HCT116 (cell line): ENCODE measurements around the gene FOXD3. TPM values are rescaled to one million over a fixed set of nuclear protein-coding genes. Genes with fewer than 3 reads are reported as not detected.

ENCODE experiments used
- ATAC-seq: fragments of 200-7000 bp; cut with Tn5 transposase; 2 replicates; pipeline ENCODE4 v1.9.1; 2020; ENCODE audit warnings: mild to moderate bottlenecking, moderate library complexity
- BruUV-seq: library from RNA; stranded (reverse); fragments of 400-500 nt; replicated peaks from 2 replicates; lab custom pipeline; 2021; lab: Mats Ljungman, UMichigan
- CTCF ChIA-PET: fragments of 300-600 bp; sonication (Branson Sonifier 250); formaldehyde crosslinking; loops from one replicate; lab custom pipeline; 2021; ENCODE audit warnings: antibody characterized with exemption; lab: Charles Lee
- POLR2A ChIA-PET: fragments of 300-600, 350-600 bp; sonication (Branson Sonifier 250); formaldehyde crosslinking; loops from one replicate; lab custom pipeline; 2021; ENCODE audit warnings: antibody characterized with exemption; lab: Charles Lee
- RAD21 ChIA-PET, 2 experiments: fragments of 300-600 bp; sonication (Branson Sonifier 250); formaldehyde crosslinking; loops; one replicate each; lab custom pipeline; 2023; ENCODE audit warnings: low total read pairs in 2 of 2; ENCODE audit not compliant: uncharacterized antibody in 2 of 2, unreplicated experiment in 2 of 2, low non-redundant PET in 1 of 2; lab: Charles Lee
- DNase-seq: peaks from one replicate; pipeline ENCODE4 v3.0.0-alpha.2; 2010; ENCODE audit warnings: low read depth, low spot score
- H2AFZ ChIP-seq: fragments of 200-600 bp; shearing (Covaris generic), sonication (generic); 2 replicates; pipeline ENCODE4 v1.6.1; 2017; ENCODE audit warnings: low read depth, mixed run types, mixed read lengths, antibody characterized with exemption, low read length; ENCODE audit not compliant: poor library complexity, severe bottlenecking
- H3K27ac ChIP-seq: 2 replicates; pipeline ENCODE4 v1.5.1; 2012; ENCODE audit warnings: low read depth, low read length
- H3K27me3 ChIP-seq: fragments of 200-600 bp; sonication (generic); 2 replicates; pipeline ENCODE4 v1.6.1; 2016; ENCODE audit warnings: mixed run types, low read length, mixed read lengths; ENCODE audit not compliant: insufficient read depth
- H3K36me3 ChIP-seq, 2 experiments: fragments of 200-500 bp in 1 of 2; fragments of 200-600 bp in 1 of 2; sonication (Bioruptor generic) in 1 of 2; sonication (generic) in 1 of 2; 2 replicates each; pipeline versions ENCODE4 v1.5.1 to v1.6.1; 2014 to 2016; ENCODE audit warnings: low read length in 2 of 2, inconsistent platforms in 1 of 2, mixed read lengths in 1 of 2, mixed run types in 1 of 2; ENCODE audit not compliant: insufficient read depth in 2 of 2, control insufficient read depth in 1 of 2
- H3K4me1 ChIP-seq, 2 experiments: fragments of 200-600 bp in 1 of 2; sonication (generic) in 1 of 2; 2 replicates each; pipeline versions ENCODE4 v1.5.1 to v1.6.1; 2012 to 2017; ENCODE audit warnings: low read length in 2 of 2, inconsistent platforms in 1 of 2, mild to moderate bottlenecking in 1 of 2, mixed read lengths in 1 of 2, mixed run types in 1 of 2, moderate library complexity in 1 of 2; ENCODE audit not compliant: insufficient read depth in 2 of 2, control insufficient read depth in 1 of 2
- H3K4me2 ChIP-seq: fragments of 200-600 bp; sonication (generic); 2 replicates; pipeline ENCODE4 v1.6.1; 2017; ENCODE audit warnings: mixed run types, low read length, mixed read lengths
- H3K4me3 ChIP-seq, 2 experiments: fragments of 200-600 bp in 1 of 2; sonication (generic) in 1 of 2; replicated peaks in 1 of 2; 2 replicates each; pipeline ENCODE4 v1.5.1; 2011 to 2016; ENCODE audit warnings: low read length in 2 of 2, control low read depth in 1 of 2, low read depth in 1 of 2, mild to moderate bottlenecking in 1 of 2, mixed read lengths in 1 of 2, mixed run types in 1 of 2
- H3K79me2 ChIP-seq: fragments of 200-600 bp; sonication (generic); 2 replicates; pipeline ENCODE4 v1.6.1; 2017; ENCODE audit warnings: mild to moderate bottlenecking, mixed run types, low read length, moderate library complexity, mixed read lengths; ENCODE audit not compliant: insufficient read depth
- H3K9ac ChIP-seq: fragments of 200-600 bp; sonication (generic); 2 replicates; pipeline ENCODE4 v1.6.1; 2016; ENCODE audit warnings: low read length, mixed read lengths
- H3K9me2 ChIP-seq: fragments of 200-600 bp; sonication (generic), shearing (Covaris generic); 2 replicates; pipeline ENCODE4 v1.6.1; 2017; ENCODE audit warnings: mixed run types, mild to moderate bottlenecking, moderate library complexity; ENCODE audit not compliant: insufficient read depth
- H3K9me3 ChIP-seq, 2 experiments: fragments of 200-500 bp in 1 of 2; fragments of 200-600 bp in 1 of 2; sonication (Bioruptor generic) in 1 of 2; sonication (generic) in 1 of 2; 2 replicates each; pipeline ENCODE4 v1.6.1; 2014 to 2017; ENCODE audit warnings: low read length in 2 of 2, mixed read lengths in 2 of 2, inconsistent platforms in 1 of 2, low read depth in 1 of 2, mild to moderate bottlenecking in 1 of 2, mixed run types in 1 of 2, moderate library complexity in 1 of 2; ENCODE audit not compliant: control insufficient read depth in 1 of 2, insufficient read depth in 1 of 2
- H4K20me1 ChIP-seq: fragments of 200-600 bp; sonication (generic), shearing (Covaris generic); 2 replicates; pipeline ENCODE4 v1.6.1; 2017; ENCODE audit warnings: mixed run types, mild to moderate bottlenecking, moderate library complexity; ENCODE audit not compliant: insufficient read depth
- CBX3 ChIP-seq: IDR thresholded peaks from 2 replicates; pipeline ENCODE4 v1.6.1; 2012; ENCODE audit warnings: low read depth
- EGR1 ChIP-seq: IDR thresholded peaks from 2 replicates; pipeline ENCODE4 v1.6.1; 2012; ENCODE audit warnings: low read depth
- EZH2phosphoT487 ChIP-seq: fragments of 200-600 bp; IDR thresholded peaks from 2 replicates; pipeline ENCODE4 v1.6.1; 2018; ENCODE audit warnings: antibody characterized with exemption, borderline replicate concordance
- FOSL1 ChIP-seq: IDR thresholded peaks from 2 replicates; pipeline ENCODE4 v1.6.1; 2012; ENCODE audit warnings: low read depth
- JUND ChIP-seq: IDR thresholded peaks from 2 replicates; pipeline ENCODE4 v1.6.1; 2012
- MAX ChIP-seq: IDR thresholded peaks from 2 replicates; pipeline ENCODE4 v1.6.1; 2012
- RAD21 ChIP-seq: IDR thresholded peaks from 2 replicates; pipeline ENCODE4 v1.6.1; 2012; ENCODE audit warnings: low read depth, mild to moderate bottlenecking
- SIN3A ChIP-seq: IDR thresholded peaks from 2 replicates; pipeline ENCODE4 v1.6.1; 2012; ENCODE audit warnings: low read depth
- SP1 ChIP-seq: IDR thresholded peaks from 2 replicates; pipeline ENCODE4 v1.6.1; 2012; ENCODE audit warnings: low read depth
- YY1 ChIP-seq: IDR thresholded peaks from 2 replicates; pipeline ENCODE4 v1.6.1; 2011; ENCODE audit warnings: low read length, low read depth, moderate library complexity, mild to moderate bottlenecking; ENCODE audit not compliant: insufficient replicate concordance; ENCODE audit errors: extremely low read depth
- ZFX ChIP-seq: fragments of 450-650 bp; IDR thresholded peaks from 2 replicates; pipeline ENCODE4 v1.6.1; 2017
- ZNF274 ChIP-seq: fragments of 200-500 bp; sonication (Bioruptor generic); IDR thresholded peaks from 2 replicates; pipeline ENCODE4 v1.6.1; 2014; ENCODE audit warnings: mild to moderate bottlenecking, low read depth, low read length, inconsistent platforms
- intact Hi-C: fragments of 100-400 bp; cut with micrococcal nuclease; formaldehyde crosslinking; loops from 2 replicates; pipeline ENCODE4 v1.10.0; 2022
- total RNA-seq: library from RNA; stranded (reverse); gene quantifications from one replicate; pipeline ENCODE4 v1.2.1, GENCODE V29; 2021; ENCODE audit not compliant: unreplicated experiment

The FOXD3 gene
- total RNA-seq, 1 experiment from 2014 or later = 0.17 TPM

- Histone ChIP-seq H3K27ac (peak overlapping the region; percentile 73), H2AFZ (peak overlapping the region; percentile 58), H3K27me3 (no peaks in the 10 kb centered on the region), H3K4me1 (peaks cover 7 to 14% of the 10 kb centered on the region in 2 experiments), H3K9me2 (no peaks in the 10 kb centered on the region), H3K79me2 (no peaks in the 10 kb centered on the region), H3K9me3 (no peaks in the 10 kb centered on the region), H4K20me1 (no peaks in the 10 kb centered on the region), H3K9ac (peak overlapping the region; percentile 67), H3K4me3 (peak overlapping the region; percentile 50 to 68), H3K4me2 (peak overlapping the region; percentile 82), H3K36me3 (no peaks in the 10 kb centered on the region)
- ChIA-PET CTCF (interaction anchor here (0.7 to 2.4 kb wide), 4 partner anchors 10 to 475 kb away, joined by 3 to 11 read pairs (median 3); no protein-coding TSS in a partner anchor), RAD21 (no interaction called here), POLR2A (no interaction called here)
- no peak for DNase-seq
- intact Hi-C loops = loop anchor here (5.0 kb wide), 1 partner anchor 221 kb away; no protein-coding TSS in a partner anchor
- BruUV-seq = no TSS peak
- TF ChIP-seq JUND (no peak), SIN3A (no peak), ZFX (no peak), FOSL1 (no peak), YY1 (no peak), MAX (no peak), RAD21 (no peak), EGR1 (no peak), EZH2phosphoT487 (no peak), ZNF274 (no peak), CBX3 (no peak), SP1 (no peak)
- no peak; the same call in 1 of the 2 replicates for ATAC-seq
These were observed 5.8 kb upstream of the FOXD3 start for GRCh38 chr1:63316598-63316983.
